HepG2 (cell line): ENCODE data around the gene ABHD11.

Experiments used
- FOXJ3 ChIP-seq: sonication (generic); formaldehyde crosslinking; IDR thresholded peaks from 2 replicates; pipeline ENCODE4 v1.4.0; 2020; ENCODE audit warnings: missing genetic modification reagents, mild to moderate bottlenecking, borderline replicate concordance
- ZFP36 ChIP-seq: fragments of 150-350 bp; IDR thresholded peaks from 2 replicates; pipeline ENCODE4 v1.6.1; 2018; ENCODE audit warnings: borderline replicate concordance, low read length, low read depth; ENCODE audit not compliant: partially characterized antibody
- ZNF30 ChIP-seq: sonication (generic); formaldehyde crosslinking; IDR thresholded peaks from 2 replicates; pipeline ENCODE4 v1.5.0; 2020; ENCODE audit warnings: mild to moderate bottlenecking, missing genetic modification reagents

- no peak for TF ChIP-seq ZFP36
- no peak for TF ChIP-seq FOXJ3 (CRISPR knock-in tag)
- TF ChIP-seq ZNF30 (CRISPR knock-in tag) = no peak
Observed at GRCh38 chr7:73706126-73707044, 32.2 kb downstream of the ABHD11 start.
